GM23248 (cell line): ENCODE results near the gene LPIN3. TPM values are rescaled to one million over a fixed set of nuclear protein-coding genes. Genes with fewer than 3 reads are reported as not detected.
"Not testable (repeated sequence)": the region's sequence is repeated elsewhere in the genome, so short reads cannot be mapped to it uniquely, and the experiment has no call there.

ENCODE experiments used
- DNase-seq: peaks from one replicate; pipeline ENCODE4 v3.0.0-alpha.2; 2015
- H2AFZ ChIP-seq: fragments of 200-600 bp; sonication (generic); 2 replicates; pipeline ENCODE4 v1.6.1; 2016; ENCODE audit warnings: antibody characterized with exemption
- H3F3A ChIP-seq: fragments of 200-600 bp; sonication (generic); 2 replicates; pipeline ENCODE4 v1.6.1; 2016; ENCODE audit warnings: mild to moderate bottlenecking, antibody characterized with exemption, mixed run types; ENCODE audit not compliant: insufficient read depth
- H3K27ac ChIP-seq: fragments of 200-600 bp; sonication (generic); 2 replicates; pipeline ENCODE4 v1.5.1; 2016; ENCODE audit warnings: mild to moderate bottlenecking
- H3K27me3 ChIP-seq: fragments of 200-600 bp; sonication (generic); replicated peaks from 2 replicates; pipeline ENCODE4 v1.6.1; 2016; ENCODE audit warnings: mild to moderate bottlenecking; ENCODE audit not compliant: insufficient read depth
- H3K36me3 ChIP-seq: fragments of 200-600 bp; sonication (generic); 2 replicates; pipeline ENCODE4 v1.6.1; 2016; ENCODE audit warnings: low read depth, mild to moderate bottlenecking
- H3K4me1 ChIP-seq: fragments of 200-600 bp; sonication (generic); 2 replicates; pipeline ENCODE4 v1.6.1; 2016; ENCODE audit warnings: mild to moderate bottlenecking; ENCODE audit not compliant: insufficient read depth
- H3K4me2 ChIP-seq: fragments of 200-600 bp; sonication (generic); one replicate; pipeline ENCODE4 v1.6.1; 2016; ENCODE audit warnings: mild to moderate bottlenecking; ENCODE audit not compliant: unreplicated experiment
- H3K4me3 ChIP-seq: fragments of 200-600 bp; sonication (generic); 2 replicates; pipeline ENCODE4 v1.5.1; 2016; ENCODE audit warnings: mild to moderate bottlenecking
- H3K79me2 ChIP-seq: fragments of 200-600 bp; sonication (generic); 2 replicates; pipeline ENCODE4 v1.6.1; 2016; ENCODE audit warnings: mild to moderate bottlenecking; ENCODE audit not compliant: insufficient read depth
- H3K9ac ChIP-seq: fragments of 200-600 bp; sonication (generic); 2 replicates; pipeline ENCODE4 v1.6.1; 2016; ENCODE audit warnings: mild to moderate bottlenecking
- H3K9me2 ChIP-seq: fragments of 200-600 bp; sonication (generic); 2 replicates; pipeline ENCODE4 v1.6.1; 2016; ENCODE audit warnings: mixed run types, mild to moderate bottlenecking, moderate library complexity; ENCODE audit not compliant: insufficient read depth
- H3K9me3 ChIP-seq: fragments of 200-600 bp; sonication (generic); one replicate; pipeline ENCODE4 v1.6.1; 2017; ENCODE audit warnings: low read depth
- H4K20me1 ChIP-seq: fragments of 200-600 bp; sonication (generic); 2 replicates; pipeline ENCODE4 v1.6.0; 2016; ENCODE audit not compliant: insufficient read depth
- EZH2 ChIP-seq: fragments of 200-600 bp; sonication (generic); IDR thresholded peaks from 2 replicates; pipeline ENCODE4 v1.6.1; 2018; ENCODE audit warnings: antibody characterized with exemption, mild to moderate bottlenecking; ENCODE audit not compliant: insufficient read depth, poor library complexity, severe bottlenecking
- EZH2phosphoT487 ChIP-seq: fragments of 200-600 bp; sonication (generic); IDR thresholded peaks from 2 replicates; pipeline ENCODE4 v1.6.1; 2018; ENCODE audit warnings: antibody characterized with exemption, moderate library complexity, mild to moderate bottlenecking, low read depth; ENCODE audit not compliant: insufficient read depth
- WGBS, 2 experiments: methylation state at CpG; one replicate each; pipeline ENCODE4 v1.1.6; 2015 to 2017; ENCODE audit warnings: low lambda C conversion rate in 2 of 2, low coverage in 1 of 2; ENCODE audit errors: missing lambda C conversion rate in 2 of 2; 5-methylcytosine and 5-hydroxymethylcytosine counted together
- in situ Hi-C: fragments of 300-500 bp; cut with MboI; formaldehyde crosslinking; loops from 2 replicates; pipeline ENCODE4 v1.15.0; 2020
- polyA plus RNA-seq: library from polyadenylated mRNA; unstranded; fragments of >200 nt; fragmentation: Nextera tagmentation; extraction: Ambion mirVana; gene quantifications from 2 replicates; pipeline ENCODE4 v1.2.1, GENCODE V29; 2016
- total RNA-seq: library from RNA; depleted of rRNA; stranded (reverse); fragments of >200 nt; shearing (Covaris generic); gene quantifications from 2 replicates; pipeline ENCODE4 v1.2.3, GENCODE V29; 2014

The LPIN3 gene
- total and polyA plus RNA-seq, 2 experiments from 2014 or later, result 11.5 to 13.0 TPM

- H4K20me1 ChIP-seq, result peaks cover 13% of the 10 kb centered on the region; the same call in 1 of the 2 replicates
- in situ Hi-C loops, result no loop called here
- no peak overlapping the region for H2AFZ ChIP-seq
- H3K36me3 ChIP-seq, result no peaks in the 10 kb centered on the region; the same call in 1 of the 2 replicates
- H3K4me2 ChIP-seq, result no peak overlapping the region
- H3K9ac ChIP-seq, result no peak overlapping the region
- H3K9me2 ChIP-seq, result 0 out of 2 replicates have a peak, but pooled peaks cover 5% of the 10 kb centered on the region
- H3K27me3 ChIP-seq, result no peaks in the 10 kb centered on the region
- peak overlapping the region; percentile 89 for H3K27ac ChIP-seq
- no peak for DNase-seq
- H3K4me1 ChIP-seq, result peaks cover 35% of the 10 kb centered on the region
- 94 to 100% methylated on average over 1 of the region's 1 CpG for WGBS, 2 experiments
- H3K79me2 ChIP-seq, result peaks cover 100% of the 10 kb centered on the region
- H3K9me3 ChIP-seq, result no peaks in the 10 kb centered on the region
- H3F3A ChIP-seq, result peaks cover 45% of the 10 kb centered on the region
- TF ChIP-seq EZH2, result no peak
- no peak for TF ChIP-seq EZH2phosphoT487
- no peak overlapping the region for H3K4me3 ChIP-seq
Observed at GRCh38 chr20:41307021-41307420, 33.6 kb upstream of the LPIN3 start.

- in situ Hi-C loops, result no loop called here
- Histone ChIP-seq H3K27ac (peak overlapping the region; percentile 89), H3K27me3 (no peaks in the 10 kb centered on the region), H3K79me2 (peaks cover 100% of the 10 kb centered on the region), H2AFZ (no peak overlapping the region), H3K4me2 (peak overlapping the region; percentile 27), H3K4me1 (peaks cover 35% of the 10 kb centered on the region), H3K9ac (peak overlapping the region; percentile 66), H3K9me3 (no peaks in the 10 kb centered on the region), H4K20me1 (peaks cover 13% of the 10 kb centered on the region; the same call in 1 of the 2 replicates), H3K4me3 (0 out of 2 replicates have a peak overlapping the region, but pooled peaks have one; percentile 11), H3F3A (peaks cover 45% of the 10 kb centered on the region), H3K9me2 (0 out of 2 replicates have a peak, but pooled peaks cover 5% of the 10 kb centered on the region), H3K36me3 (no peaks in the 10 kb centered on the region; the same call in 1 of the 2 replicates)
- TF ChIP-seq EZH2phosphoT487, result no peak
- no peak for TF ChIP-seq EZH2
- peak; percentile 86 for DNase-seq
- 0 to 4% methylated on average over 1 of the region's 1 CpG for WGBS, 2 experiments
Observed at GRCh38 chr20:41308290-41308711, 32.3 kb upstream of the LPIN3 start.

GRCh38 chr20:41308726-41309413, 31.8 kb upstream of the LPIN3 start:
- peaks cover 100% of the 10 kb centered on the region for H3K79me2 ChIP-seq
- H4K20me1 ChIP-seq, result peaks cover 13% of the 10 kb centered on the region; the same call in 1 of the 2 replicates
- in situ Hi-C loops, result no loop called here
- peak; percentile 65 for DNase-seq
- peaks cover 35% of the 10 kb centered on the region for H3K4me1 ChIP-seq
- WGBS, 2 experiments, result 63 to 66% methylated on average over 3 of the region's 3 CpGs
- no peaks in the 10 kb centered on the region; the same call in 1 of the 2 replicates for H3K36me3 ChIP-seq
- H3K4me2 ChIP-seq, result peak overlapping the region; percentile 27
- peaks cover 45% of the 10 kb centered on the region for H3F3A ChIP-seq
- peak overlapping the region; percentile 89 for H3K27ac ChIP-seq
- H3K4me3 ChIP-seq, result 0 out of 2 replicates have a peak overlapping the region, but pooled peaks have one; percentile 11
- 0 out of 2 replicates have a peak, but pooled peaks cover 5% of the 10 kb centered on the region for H3K9me2 ChIP-seq
- no peak overlapping the region for H2AFZ ChIP-seq
- no peak for TF ChIP-seq EZH2
- no peak for TF ChIP-seq EZH2phosphoT487
- no peaks in the 10 kb centered on the region for H3K9me3 ChIP-seq
- H3K9ac ChIP-seq, result peak overlapping the region; percentile 66
- H3K27me3 ChIP-seq, result no peaks in the 10 kb centered on the region

GRCh38 chr20:41309817-41310216, 30.8 kb upstream of the LPIN3 start:
- 0% methylated on average over 2 of the region's 2 CpGs for WGBS, 2 experiments
- H3K9ac ChIP-seq, result peak overlapping the region; percentile 66
- DNase-seq, result peak; percentile 74

GRCh38 chr20:41312009-41312408, 28.6 kb upstream of the LPIN3 start:
- in situ Hi-C loops, H2AFZ ChIP-seq, H3K27me3 ChIP-seq, H3K4me2 ChIP-seq, H3K9ac ChIP-seq, H4K20me1 ChIP-seq, H3K4me3 ChIP-seq, H3K36me3 ChIP-seq, H3K9me3 ChIP-seq, DNase-seq, H3K9me2 ChIP-seq, H3K27ac ChIP-seq: not testable (repeated sequence)
- Histone ChIP-seq H3K79me2 (peaks cover 92% of the 10 kb centered on the region), H3K4me1 (peaks cover 55% of the 10 kb centered on the region), H3F3A (peaks cover 61% of the 10 kb centered on the region)
- 90 to 93% methylated on average over 6 of the region's 6 CpGs for WGBS, 2 experiments

More at GRCh38 chr20:41309817-41310216, 30.8 kb upstream of the LPIN3 start:
- Histone ChIP-seq H2AFZ (no peak overlapping the region), H3K4me1 (peaks cover 43% of the 10 kb centered on the region), H3K27ac (peak overlapping the region; percentile 89), H3K27me3 (no peaks in the 10 kb centered on the region), H3K9me3 (no peaks in the 10 kb centered on the region), H3K79me2 (peaks cover 100% of the 10 kb centered on the region), H3K9me2 (0 out of 2 replicates have a peak, but pooled peaks cover 5% of the 10 kb centered on the region), H3K4me3 (no peak overlapping the region), H4K20me1 (peaks cover 7% of the 10 kb centered on the region; the same call in 1 of the 2 replicates), H3F3A (peaks cover 52% of the 10 kb centered on the region), H3K4me2 (peak overlapping the region; percentile 27), H3K36me3 (no peaks in the 10 kb centered on the region; the same call in 1 of the 2 replicates)
- TF ChIP-seq EZH2 (no peak), EZH2phosphoT487 (no peak)
- in situ Hi-C loops, result no loop called here
